ENCODE data around the gene SNAP47.

The SNAP47 gene

DNA sequence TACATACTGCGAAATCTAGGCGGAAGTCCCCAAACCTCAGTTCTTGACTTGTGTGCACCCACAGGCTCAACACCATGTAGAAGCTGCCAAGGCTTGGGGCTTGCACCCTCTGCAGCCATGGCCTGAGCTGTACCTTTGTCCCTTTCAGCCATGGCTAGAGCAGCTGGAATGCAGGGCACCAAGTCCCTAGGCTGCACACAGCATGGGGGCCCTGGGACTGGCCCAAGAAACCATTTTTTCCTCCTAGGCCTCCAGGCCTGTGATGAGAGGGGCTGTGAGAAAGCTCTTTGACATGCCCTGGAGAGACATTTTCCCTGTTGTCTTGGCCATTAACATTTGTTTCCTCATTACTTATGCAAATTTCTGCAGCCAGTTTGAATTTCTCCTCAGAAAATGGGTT lies 78.7 kb downstream of the SNAP47 start:
- Histone ChIP-seq H3K9me3 (ENCODE audit: low read length) (no peaks in the 10 kb centered on the region), H3K79me2 (ENCODE audit: insufficient read depth, low read length) (no peaks in the 10 kb centered on the region), H3K4me1 (ENCODE audit: insufficient read depth, low read length, severe bottlenecking) (no peaks in the 10 kb centered on the region), H3K36me3 (ENCODE audit: insufficient read depth, low read length) (no peaks in the 10 kb centered on the region), H3K27me3 (ENCODE audit: insufficient read depth, low read length) (no peaks in the 10 kb centered on the region), H3K4me3 (ENCODE audit: low read depth, low read length, poor library complexity, severe bottlenecking) (no peak overlapping the region), H3K9ac (ENCODE audit: low read length) (no peak overlapping the region), H2AFZ (ENCODE audit: low read length) (no peak overlapping the region), H4K20me1 (ENCODE audit: insufficient read depth, low read length) (no peaks in the 10 kb centered on the region), H3K27ac (ENCODE audit: low read depth, low read length, poor library complexity, severe bottlenecking) (no peak overlapping the region), H3K9me2 (ENCODE audit: low read depth, low read length) (no peaks in the 10 kb centered on the region), H3K4me2 (ENCODE audit: low read length) (no peak overlapping the region), H3F3A (ENCODE audit: insufficient read depth, low read length) (no peaks in the 10 kb centered on the region)
- TF ChIP-seq EZH2 (IDR thresholded peaks at IDR 0.05; ENCODE audit: borderline replicate concordance, low read length) (no peak), CTCF (IDR thresholded peaks at IDR 0.05; ENCODE audit: low read length) (no peak)

- H3K9me3 ChIP-seq (ENCODE audit: low read length): no peaks in the 10 kb centered on the region
- H3K4me2 ChIP-seq (ENCODE audit: low read length): no peak within 1 kb of the TSS
- no peak within 1 kb of the TSS for H3K27ac ChIP-seq (ENCODE audit: low read depth, low read length, poor library complexity, severe bottlenecking)
- no peaks in the 10 kb centered on the region for H3K27me3 ChIP-seq (ENCODE audit: insufficient read depth, low read length)
- TF ChIP-seq EZH2 (IDR thresholded peaks at IDR 0.05; ENCODE audit: borderline replicate concordance, low read length) (no peak), CTCF (IDR thresholded peaks at IDR 0.05; ENCODE audit: low read length) (no peak)
- H2AFZ ChIP-seq (ENCODE audit: low read length): no peak within 1 kb of the TSS
- H3K4me1 ChIP-seq (ENCODE audit: insufficient read depth, low read length, severe bottlenecking): no peaks in the 10 kb centered on the region
- H3K36me3 ChIP-seq (ENCODE audit: insufficient read depth, low read length): no peaks in the 10 kb centered on the region
- no peaks in the 10 kb centered on the region for H3F3A ChIP-seq (ENCODE audit: insufficient read depth, low read length)
- no peak within 1 kb of the TSS for H3K4me3 ChIP-seq (ENCODE audit: low read depth, low read length, poor library complexity, severe bottlenecking)
- H3K9ac ChIP-seq (ENCODE audit: low read length): no peak within 1 kb of the TSS
- no peaks in the 10 kb centered on the region for H3K9me2 ChIP-seq (ENCODE audit: low read depth, low read length)
- no peaks in the 10 kb centered on the region for H3K79me2 ChIP-seq (ENCODE audit: insufficient read depth, low read length)
- no peaks in the 10 kb centered on the region for H4K20me1 ChIP-seq (ENCODE audit: insufficient read depth, low read length)
These were observed 80.5 kb downstream of the SNAP47 start, which contains the start of gene PRSS38 for GRCh38 chr1:227815468-227816409. Gene PRSS38, plus strand, starts transcription at chr1:227815675. Its CDS starts 42 bp downstream, at chr1:227815717.

DNA sequence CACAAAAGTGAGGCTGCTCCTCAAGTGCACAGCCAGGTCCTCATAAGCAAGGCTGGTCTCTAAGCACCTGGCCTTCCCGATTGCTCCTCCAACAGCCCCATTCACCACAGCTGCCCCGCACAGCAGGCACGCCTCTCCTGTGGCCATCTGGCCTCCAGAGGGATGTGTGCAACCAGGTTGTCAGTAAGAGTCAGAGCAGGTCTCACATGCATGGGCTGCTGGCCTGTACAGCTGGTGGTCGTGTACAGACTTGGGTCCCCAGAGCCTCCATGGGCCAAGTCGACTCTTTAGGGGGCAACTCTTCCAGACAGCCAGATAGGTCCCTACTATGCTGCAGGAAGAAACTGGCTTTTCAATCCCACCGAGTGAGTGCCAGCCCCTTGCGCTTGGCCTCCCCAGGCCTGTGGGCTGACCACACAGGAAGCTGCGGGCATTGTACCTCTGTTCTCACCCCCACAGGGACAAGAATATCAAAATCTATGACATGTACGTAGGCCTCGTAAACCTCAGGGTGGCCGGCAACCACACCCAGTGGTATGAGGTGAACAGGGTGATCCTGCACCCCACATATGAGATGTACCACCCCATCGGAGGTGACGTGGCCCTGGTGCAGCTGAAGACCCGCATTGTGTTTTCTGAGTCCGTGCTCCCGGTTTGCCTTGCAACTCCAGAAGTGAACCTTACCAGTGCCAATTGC lies 81.7 kb downstream of the SNAP47 start:
- no peak overlapping the region for H3K27ac ChIP-seq (ENCODE audit: low read depth, low read length, poor library complexity, severe bottlenecking)
- H2AFZ ChIP-seq (ENCODE audit: low read length): no peak overlapping the region
- no peaks in the 10 kb centered on the region for H3F3A ChIP-seq (ENCODE audit: insufficient read depth, low read length)

More for the DNA sequence above, 81.7 kb downstream of the SNAP47 start:
- no peaks in the 10 kb centered on the region for H3K4me1 ChIP-seq (ENCODE audit: insufficient read depth, low read length, severe bottlenecking)
- H3K27me3 ChIP-seq (ENCODE audit: insufficient read depth, low read length): no peaks in the 10 kb centered on the region
- H3K79me2 ChIP-seq (ENCODE audit: insufficient read depth, low read length): no peaks in the 10 kb centered on the region
- H3K9me2 ChIP-seq (ENCODE audit: low read depth, low read length): no peaks in the 10 kb centered on the region
- no peak overlapping the region for H3K4me3 ChIP-seq (ENCODE audit: low read depth, low read length, poor library complexity, severe bottlenecking)
- H4K20me1 ChIP-seq (ENCODE audit: insufficient read depth, low read length): no peaks in the 10 kb centered on the region
- H3K36me3 ChIP-seq (ENCODE audit: insufficient read depth, low read length): no peaks in the 10 kb centered on the region
- TF ChIP-seq CTCF (IDR thresholded peaks at IDR 0.05; ENCODE audit: low read length) (no peak), EZH2 (IDR thresholded peaks at IDR 0.05; ENCODE audit: borderline replicate concordance, low read length) (no peak)
- H3K4me2 ChIP-seq (ENCODE audit: low read length): no peak overlapping the region
- H3K9ac ChIP-seq (ENCODE audit: low read length): no peak overlapping the region
- H3K9me3 ChIP-seq (ENCODE audit: low read length): no peaks in the 10 kb centered on the region

Measured in OCI-LY1 (cell line).